Kidney capillary endothelial cell (primary cell): Measurements from ENCODE around the gene BRMS1L.
"Not testable (repeated sequence)": the region's sequence is repeated elsewhere in the genome, so short reads cannot be mapped to it uniquely, and the experiment has no call there.

ENCODE experiments used
- DNase-seq: peaks from one replicate; pipeline ENCODE4 v3.0.0-alpha.2; 2018; ENCODE audit warnings: low spot score

Gene BRMS1L

GRCh38 chr14:35821564-35822411, 4.3 kb upstream of the BRMS1L start:
- DNase-seq: peak; percentile 33

- no peak for DNase-seq
Measured at GRCh38 chr14:35822501-35822900, 3.6 kb upstream of the BRMS1L start.

GRCh38 chr14:35824446-35825165, 1.5 kb upstream of the BRMS1L start:
- not testable (repeated sequence) for DNase-seq

- DNase-seq: no peak
Measured at GRCh38 chr14:35825968-35826217, 245 bp upstream of the BRMS1L start.

- DNase-seq: no peak
Measured at GRCh38 chr14:35826952-35827416, 846 bp downstream of the BRMS1L start.

- DNase-seq: no peak
Measured at GRCh38 chr14:35827678-35828472, 1.7 kb downstream of the BRMS1L start.

GRCh38 chr14:35829449-35829848, 3.3 kb downstream of the BRMS1L start:
- DNase-seq: no peak

- DNase-seq: no peak
Measured at GRCh38 chr14:35835208-35835982, 9.3 kb downstream of the BRMS1L start.

GRCh38 chr14:35841704-35842103, 15.6 kb downstream of the BRMS1L start:
- DNase-seq: not testable (repeated sequence)

- DNase-seq: not testable (repeated sequence)
Measured at GRCh38 chr14:35842245-35842644, 16.1 kb downstream of the BRMS1L start.

- no peak for DNase-seq
Measured at GRCh38 chr14:35844494-35844893, 18.4 kb downstream of the BRMS1L start.

GRCh38 chr14:35847636-35848035, 21.5 kb downstream of the BRMS1L start:
- no peak for DNase-seq

- DNase-seq: no peak
Measured at GRCh38 chr14:35849122-35849521, 23.0 kb downstream of the BRMS1L start.

GRCh38 chr14:35851823-35852222, 25.7 kb downstream of the BRMS1L start:
- DNase-seq: no peak

GRCh38 chr14:35853225-35853624, 27.1 kb downstream of the BRMS1L start:
- no peak for DNase-seq

GRCh38 chr14:35854696-35855270, 28.6 kb downstream of the BRMS1L start:
- DNase-seq: no peak

GRCh38 chr14:35855876-35856481, 29.8 kb downstream of the BRMS1L start:
- no peak for DNase-seq

- no peak for DNase-seq
Measured at GRCh38 chr14:35858521-35859209, 32.5 kb downstream of the BRMS1L start.

GRCh38 chr14:35861204-35861868, 35.2 kb downstream of the BRMS1L start:
- DNase-seq: no peak
